Measurements from ENCODE around the gene MRPL41.

DNA sequence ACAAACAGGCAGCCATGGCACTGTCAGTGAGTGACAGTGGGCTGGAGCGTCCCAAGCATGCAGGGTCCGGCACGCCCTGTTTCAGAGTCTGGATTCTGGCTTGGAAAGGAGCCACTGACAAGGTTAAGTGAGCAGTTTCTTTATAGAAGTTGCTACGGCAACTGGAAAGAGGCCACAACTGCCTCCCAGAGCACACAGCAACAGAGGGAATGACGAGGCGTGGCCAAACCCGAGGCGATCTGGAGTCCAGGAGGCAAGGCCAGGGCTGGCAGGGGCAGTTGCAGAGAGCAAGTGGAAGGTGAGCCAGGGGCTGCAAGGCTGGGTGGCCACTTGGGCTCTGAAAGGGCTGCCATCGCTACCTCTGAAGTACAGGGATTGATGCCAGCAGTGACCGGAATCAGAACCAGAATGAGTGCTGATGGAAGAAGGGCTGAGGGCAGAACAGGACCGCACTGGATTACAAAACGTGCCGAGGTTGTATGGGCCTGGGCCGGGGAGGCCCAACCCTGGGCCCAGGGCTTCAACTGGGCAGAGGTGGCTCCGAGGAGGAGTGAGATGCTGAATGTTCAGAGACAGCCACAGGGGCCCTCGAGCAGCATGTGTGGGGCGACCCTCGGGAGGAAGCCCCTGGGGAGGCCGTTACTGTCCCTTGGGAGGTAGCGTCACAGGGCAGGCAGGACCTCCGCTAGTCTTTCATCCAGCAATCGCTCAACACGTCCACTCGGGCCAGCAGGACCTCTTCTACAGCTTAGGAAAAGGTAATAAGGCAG lies 4.6 kb downstream of the MRPL41 start:
- TF ChIP-seq EZH2 (IDR thresholded peaks at IDR 0.05; ENCODE audit: insufficient read depth, poor library complexity, severe bottlenecking), result no peak
- no peak for TF ChIP-seq EZH2phosphoT487 (IDR thresholded peaks at IDR 0.05; ENCODE audit: insufficient read depth, low read depth)

All from GM23248 (cell line).